Transverse colon (tissue), 4 donors: ENCODE data around the gene CNTNAP2. TPM values are rescaled to one million over a fixed set of nuclear protein-coding genes. Genes with fewer than 3 reads are reported as not detected.

Experiments used
- DNase-seq: peaks from one replicate; pipeline ENCODE4 v3.0.0-alpha.2; 2019
- H3K27ac ChIP-seq, 4 donors: fragments of 200-600 bp; sonication (generic); 2 replicates each; pipeline ENCODE4 v1.5.1; 2016 to 2018; ENCODE audit warnings: inconsistent platforms in 4 of 4
- H3K27me3 ChIP-seq: fragments of 200-600 bp; sonication (generic); 2 replicates; pipeline ENCODE4 v1.5.1; 2017; ENCODE audit warnings: inconsistent platforms
- H3K36me3 ChIP-seq, 4 donors: fragments of 200-600 bp; sonication (generic); 2 replicates each; pipeline ENCODE4 v1.5.1; 2017 to 2019; ENCODE audit warnings: inconsistent platforms in 4 of 4
- H3K4me1 ChIP-seq, 4 donors: fragments of 200-600 bp; sonication (generic); 2 replicates each; pipeline ENCODE4 v1.5.1; 2017 to 2020; ENCODE audit warnings: inconsistent platforms in 4 of 4
- H3K4me3 ChIP-seq, 4 donors: fragments of 200-600 bp; sonication (generic); 1 replicate in 1 of 4; 2 replicates in 3 of 4; pipeline versions ENCODE4 v1.5.1 to v1.6.1; 2017 to 2019; ENCODE audit warnings: inconsistent platforms in 4 of 4
- H3K9me3 ChIP-seq, 2 donors: fragments of 200-600 bp; sonication (generic); 2 replicates each; pipeline ENCODE4 v1.5.1; 2017 to 2019; ENCODE audit warnings: inconsistent platforms in 2 of 2
- CTCF ChIP-seq, 5 experiments: fragments of 200-600 bp in 3 of 5; fragments of 450-650 bp in 2 of 5; sonication (generic) in 3 of 5; IDR thresholded peaks; 1 replicate in 2 of 5; 2 replicates in 3 of 5; pipeline ENCODE4 v1.5.1; 2016 to 2017; ENCODE audit warnings: antibody characterized with exemption in 5 of 5, inconsistent platforms in 3 of 5, mild to moderate bottlenecking in 2 of 5, moderate library complexity in 1 of 5
- EP300 ChIP-seq: sonication (generic); formaldehyde crosslinking; IDR thresholded peaks from one replicate; pipeline ENCODE4 v1.6.1; 2017; ENCODE audit warnings: antibody characterized with exemption, low read depth
- POLR2A ChIP-seq: fragments of 450-650 bp; IDR thresholded peaks from one replicate; pipeline ENCODE4 v1.6.1; 2016; ENCODE audit warnings: antibody characterized with exemption, mild to moderate bottlenecking, moderate library complexity
- POLR2AphosphoS5 ChIP-seq, 3 donors: sonication (generic); formaldehyde crosslinking; IDR thresholded peaks; one replicate each; pipeline ENCODE4 v1.6.1; 2016; ENCODE audit warnings: antibody characterized with exemption in 3 of 3
- WGBS, 2 donors: methylation state at CpG; one replicate each; pipeline ENCODE4 v1.1.5; 2018; ENCODE audit warnings: low coverage in 1 of 2; 5-methylcytosine and 5-hydroxymethylcytosine counted together
- in situ Hi-C, 4 donors: fragments of 200-750 bp; cut with MboI; loops; one replicate each; pipeline versions ENCODE4 v1.15.0 to v1.15.1; 2017; ENCODE audit warnings: low sequenced_read_pairs in 3 of 4, low pct_ligation_motif_present in 1 of 4, low pct_unique_long_range_greater_than_20kb in 1 of 4
- intact Hi-C: fragments of 100-400 bp; cut with DNase I; formaldehyde crosslinking; loops from one replicate; pipeline ENCODE4 v1.15.1; 2023; ENCODE audit warnings: low total_unique reads
- total RNA-seq, 4 donors: library from RNA; depleted of rRNA; stranded (reverse); fragments of >200 nt; gene quantifications; one replicate each; pipeline ENCODE4 v1.1.0, GENCODE V29; 2016

The CNTNAP2 gene
- total RNA-seq, 4 donors from 2014 or later, result 0.60 to 2.9 (median 2.4) TPM

DNA sequence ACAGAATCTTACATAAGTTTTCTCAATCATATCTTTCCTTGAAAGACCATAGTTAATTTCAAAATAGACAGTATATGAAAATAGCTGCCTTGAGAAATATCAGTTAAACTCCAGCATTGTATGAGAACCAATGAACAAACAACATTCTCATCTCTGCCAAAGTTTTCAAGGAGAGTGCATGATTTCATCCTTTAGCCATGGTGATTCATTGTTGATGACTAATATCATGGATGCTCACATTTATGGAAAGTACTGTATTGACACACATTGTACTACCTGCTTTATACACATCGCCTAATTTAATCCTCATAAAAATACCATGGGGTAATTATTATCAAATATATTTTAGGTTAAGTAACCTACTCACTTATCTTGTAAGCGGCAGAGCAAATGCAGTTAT is 250.3 kb downstream of the CNTNAP2 start:
- in situ Hi-C loops, result no loop called here

GRCh38 chr7:146370171-146370570 is 253.6 kb downstream of the CNTNAP2 start:
- DNase-seq, result no peak
- intact Hi-C loops (no loop called here), in situ Hi-C loops (no loop called here)
- Histone ChIP-seq H3K9me3 (peaks cover 0 to 4% of the 10 kb centered on the region in 2 donors), H3K27ac (no peak overlapping the region), H3K4me1 (no peaks in the 10 kb centered on the region), H3K27me3 (no peaks in the 10 kb centered on the region), H3K36me3 (no peaks in the 10 kb centered on the region), H3K4me3 (no peak overlapping the region)
- TF ChIP-seq CTCF (IDR thresholded peaks at IDR 0.05), result no peak
- TF ChIP-seq EP300, result no peak
- no peak for TF ChIP-seq POLR2A
- TF ChIP-seq POLR2AphosphoS5 (IDR thresholded peaks at IDR 0.05), result no peak
- WGBS, 2 donors, result 85 to 86% methylated on average over 9 of the region's 9 CpGs

More for the DNA sequence above, 250.3 kb downstream of the CNTNAP2 start:
- no peaks in the 10 kb centered on the region for H3K4me1 ChIP-seq
- intact Hi-C loops, result no loop called here
- TF ChIP-seq EP300 (no peak), POLR2AphosphoS5 (IDR thresholded peaks at IDR 0.05) (no peak), POLR2A (no peak), CTCF (IDR thresholded peaks at IDR 0.05) (no peak)
- H3K9me3 ChIP-seq, result peaks cover 0 to 4% of the 10 kb centered on the region in 2 donors
- no peak overlapping the region for H3K27ac ChIP-seq
- H3K27me3 ChIP-seq, result no peaks in the 10 kb centered on the region
- no peak overlapping the region for H3K4me3 ChIP-seq
- 89 to 95% methylated on average over 2 of the region's 2 CpGs for WGBS, 2 donors
- H3K36me3 ChIP-seq, result no peaks in the 10 kb centered on the region
- DNase-seq, result no peak

- no peak for TF ChIP-seq POLR2A
- no peak for TF ChIP-seq POLR2AphosphoS5 (IDR thresholded peaks at IDR 0.05)
- TF ChIP-seq EP300, result no peak
- TF ChIP-seq CTCF (IDR thresholded peaks at IDR 0.05), result no peak
Observed at GRCh38 chr7:146375170-146375569, 258.6 kb downstream of the CNTNAP2 start.

DNA sequence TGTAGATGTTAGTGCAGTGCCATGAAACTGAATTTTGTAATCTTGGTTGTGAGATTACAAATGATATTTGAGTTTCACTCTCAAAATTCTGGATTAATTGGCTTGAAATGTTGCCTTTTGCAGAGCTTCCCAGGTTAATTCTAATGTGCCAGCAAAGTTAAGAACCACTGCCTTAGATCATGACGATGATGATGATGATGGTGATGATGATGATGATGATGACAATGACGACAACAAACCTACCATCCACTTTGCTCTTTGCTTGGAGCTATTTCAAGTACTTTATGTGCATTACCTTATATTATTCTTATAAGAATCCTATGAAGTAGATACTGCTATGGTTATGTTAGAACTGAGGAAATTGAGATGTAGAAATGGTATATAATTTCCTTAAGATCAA is 261.6 kb downstream of the CNTNAP2 start:
- H3K9me3 ChIP-seq, result peaks cover 0 to 4% of the 10 kb centered on the region in 2 donors
- in situ Hi-C loops, result no loop called here
- 78 to 87% methylated on average over 2 of the region's 2 CpGs for WGBS, 2 donors
- H3K27me3 ChIP-seq, result no peaks in the 10 kb centered on the region
- no peak overlapping the region for H3K27ac ChIP-seq
- DNase-seq, result no peak
- H3K4me3 ChIP-seq, result no peak overlapping the region
- intact Hi-C loops, result no loop called here
- TF ChIP-seq EP300, result no peak
- no peak for TF ChIP-seq POLR2AphosphoS5 (IDR thresholded peaks at IDR 0.05)
- no peak for TF ChIP-seq POLR2A
- TF ChIP-seq CTCF (IDR thresholded peaks at IDR 0.05), result no peak
- no peaks in the 10 kb centered on the region for H3K36me3 ChIP-seq
- no peaks in the 10 kb centered on the region for H3K4me1 ChIP-seq

More at GRCh38 chr7:146375170-146375569, 258.6 kb downstream of the CNTNAP2 start:
- no peak overlapping the region for H3K27ac ChIP-seq
- 47 to 74% methylated on average over 2 of the region's 2 CpGs for WGBS, 2 donors
- in situ Hi-C loops, result no loop called here
- DNase-seq, result no peak
- intact Hi-C loops, result no loop called here
- H3K27me3 ChIP-seq, result no peaks in the 10 kb centered on the region
- H3K9me3 ChIP-seq, result peaks cover 0 to 4% of the 10 kb centered on the region in 2 donors
- no peak overlapping the region for H3K4me3 ChIP-seq
- no peaks in the 10 kb centered on the region for H3K36me3 ChIP-seq
- H3K4me1 ChIP-seq, result no peaks in the 10 kb centered on the region
